Lower leg skin (tissue), 3 donors: ENCODE results near the gene GNB1L.

Experiments used
- POLR2A ChIP-seq, 2 donors: fragments of 450-650 bp; IDR thresholded peaks; one replicate each; pipeline ENCODE4 v1.6.1; 2016 to 2017; ENCODE audit warnings: antibody characterized with exemption in 2 of 2, mild to moderate bottlenecking in 1 of 2, moderate library complexity in 1 of 2
- TF ChIP-seq, protein P1 (sequence below), 3 donors: fragments of 450-650 bp; IDR thresholded peaks; one replicate each; pipeline ENCODE4 v1.5.1; 2016; ENCODE audit warnings: antibody characterized with exemption in 3 of 3, mild to moderate bottlenecking in 3 of 3, moderate library complexity in 2 of 3

DNA sequence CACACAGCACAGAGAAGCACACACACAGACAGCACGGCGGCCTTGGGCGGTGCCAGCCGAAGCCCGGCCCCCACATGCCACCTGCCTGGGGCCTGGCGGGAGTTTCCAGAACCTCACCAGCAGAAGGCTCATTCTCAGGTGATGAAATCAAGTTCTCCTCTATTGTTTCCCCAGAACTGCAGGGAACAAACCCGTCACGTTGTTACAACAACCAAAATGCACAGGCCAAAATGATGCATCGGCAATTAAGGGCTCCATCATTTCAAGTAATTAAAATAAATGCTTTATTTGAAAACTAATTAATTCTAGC lies 30.8 kb downstream of the GNB1L start:
- TF ChIP-seq, protein P1, sequence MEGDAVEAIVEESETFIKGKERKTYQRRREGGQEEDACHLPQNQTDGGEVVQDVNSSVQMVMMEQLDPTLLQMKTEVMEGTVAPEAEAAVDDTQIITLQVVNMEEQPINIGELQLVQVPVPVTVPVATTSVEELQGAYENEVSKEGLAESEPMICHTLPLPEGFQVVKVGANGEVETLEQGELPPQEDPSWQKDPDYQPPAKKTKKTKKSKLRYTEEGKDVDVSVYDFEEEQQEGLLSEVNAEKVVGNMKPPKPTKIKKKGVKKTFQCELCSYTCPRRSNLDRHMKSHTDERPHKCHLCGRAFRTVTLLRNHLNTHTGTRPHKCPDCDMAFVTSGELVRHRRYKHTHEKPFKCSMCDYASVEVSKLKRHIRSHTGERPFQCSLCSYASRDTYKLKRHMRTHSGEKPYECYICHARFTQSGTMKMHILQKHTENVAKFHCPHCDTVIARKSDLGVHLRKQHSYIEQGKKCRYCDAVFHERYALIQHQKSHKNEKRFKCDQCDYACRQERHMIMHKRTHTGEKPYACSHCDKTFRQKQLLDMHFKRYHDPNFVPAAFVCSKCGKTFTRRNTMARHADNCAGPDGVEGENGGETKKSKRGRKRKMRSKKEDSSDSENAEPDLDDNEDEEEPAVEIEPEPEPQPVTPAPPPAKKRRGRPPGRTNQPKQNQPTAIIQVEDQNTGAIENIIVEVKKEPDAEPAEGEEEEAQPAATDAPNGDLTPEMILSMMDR (IDR thresholded peaks at IDR 0.05) = no peak
- no peak for TF ChIP-seq POLR2A (IDR thresholded peaks at IDR 0.05)
